Measurements from ENCODE around the gene ATF6. TPM values are rescaled to one million over a fixed set of nuclear protein-coding genes. Genes with fewer than 3 reads are reported as not detected.

The ATF6 gene
- total RNA-seq, 1 donor from 2014 or later = 38.2 TPM

- no peaks in the 10 kb centered on the region for H3K9me3 Mint-ChIP-seq (ENCODE audit: unreplicated experiment)
- no peaks in the 10 kb centered on the region for H3K36me3 Mint-ChIP-seq (ENCODE audit: low read depth, unreplicated experiment)
- peak; percentile 64 for TF ChIP-seq CTCF (IDR thresholded peaks at IDR 0.05; ENCODE audit: unreplicated experiment)
- H3K27me3 Mint-ChIP-seq (ENCODE audit: unreplicated experiment) = no peaks in the 10 kb centered on the region
- no peak overlapping the region for H3K27ac Mint-ChIP-seq (ENCODE audit: unreplicated experiment)
- H3K4me3 Mint-ChIP-seq (ENCODE audit: unreplicated experiment) = no peak overlapping the region
- DNase-seq (ENCODE audit: low spot score) = peak; percentile 32
- no peaks in the 10 kb centered on the region for H3K4me1 Mint-ChIP-seq (ENCODE audit: unreplicated experiment)
These were observed 139.3 kb downstream of the ATF6 start for GRCh38 chr1:161905269-161905884.

GRCh38 chr1:161907265-161907664, 141.1 kb downstream of the ATF6 start:
- no peaks in the 10 kb centered on the region for H3K36me3 Mint-ChIP-seq (ENCODE audit: low read depth, unreplicated experiment)
- H3K27ac Mint-ChIP-seq (ENCODE audit: unreplicated experiment) = no peak overlapping the region
- H3K27me3 Mint-ChIP-seq (ENCODE audit: unreplicated experiment) = no peaks in the 10 kb centered on the region
- H3K4me1 Mint-ChIP-seq (ENCODE audit: unreplicated experiment) = no peaks in the 10 kb centered on the region
- H3K4me3 Mint-ChIP-seq (ENCODE audit: unreplicated experiment) = no peak overlapping the region
- no peak for TF ChIP-seq CTCF (IDR thresholded peaks at IDR 0.05; ENCODE audit: unreplicated experiment)
- no peak for DNase-seq (ENCODE audit: low spot score)
- H3K9me3 Mint-ChIP-seq (ENCODE audit: unreplicated experiment) = no peaks in the 10 kb centered on the region

DNA sequence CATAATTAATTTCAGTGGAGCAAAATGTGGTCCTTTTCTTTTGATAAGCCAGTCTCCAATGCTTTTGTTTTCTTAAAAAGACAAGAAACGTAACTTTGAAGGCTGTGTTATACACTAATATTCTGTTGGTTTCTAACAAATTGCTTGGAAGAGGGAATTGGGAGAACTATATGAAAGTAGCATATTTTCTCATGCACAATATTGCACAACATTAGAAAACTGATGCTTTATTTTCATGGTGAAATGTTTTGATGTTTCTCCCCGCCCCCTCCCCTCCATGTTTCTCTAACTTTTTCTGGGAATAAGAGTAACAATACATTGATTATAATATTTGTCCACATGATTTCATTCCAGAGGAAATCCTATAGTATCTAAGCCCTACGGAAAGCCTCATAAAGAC, 142.1 kb downstream of the ATF6 start:
- no peak for TF ChIP-seq CTCF (IDR thresholded peaks at IDR 0.05; ENCODE audit: unreplicated experiment)
- H3K36me3 Mint-ChIP-seq (ENCODE audit: low read depth, unreplicated experiment) = no peaks in the 10 kb centered on the region
- no peaks in the 10 kb centered on the region for H3K4me1 Mint-ChIP-seq (ENCODE audit: unreplicated experiment)
- H3K9me3 Mint-ChIP-seq (ENCODE audit: unreplicated experiment) = no peaks in the 10 kb centered on the region
- no peak overlapping the region for H3K27ac Mint-ChIP-seq (ENCODE audit: unreplicated experiment)
- DNase-seq (ENCODE audit: low spot score) = no peak
- no peak overlapping the region for H3K4me3 Mint-ChIP-seq (ENCODE audit: unreplicated experiment)
- no peaks in the 10 kb centered on the region for H3K27me3 Mint-ChIP-seq (ENCODE audit: unreplicated experiment)

DNA sequence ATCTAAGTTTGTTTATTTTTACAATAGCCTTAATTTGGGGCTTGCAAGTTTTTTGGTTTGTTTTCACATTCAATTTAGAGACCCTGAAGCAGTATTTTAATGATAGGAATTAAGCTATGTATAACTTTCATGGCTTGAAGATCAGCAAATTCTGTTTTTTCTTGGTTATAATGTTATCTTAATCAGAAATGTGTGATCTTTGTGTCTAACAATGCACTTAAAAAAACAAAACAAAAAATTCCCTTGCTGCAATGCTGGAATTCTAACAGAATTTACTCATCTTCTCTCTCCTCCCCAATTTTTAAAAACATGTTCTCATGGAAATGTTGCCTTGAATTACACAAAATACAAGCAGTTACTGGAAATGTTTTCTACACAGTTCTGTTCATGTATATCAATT, 144.5 kb downstream of the ATF6 start:
- Mint-ChIP-seq H3K4me3 (ENCODE audit: unreplicated experiment) (no peak overlapping the region), H3K4me1 (ENCODE audit: unreplicated experiment) (no peaks in the 10 kb centered on the region), H3K27ac (ENCODE audit: unreplicated experiment) (no peak overlapping the region), H3K9me3 (ENCODE audit: unreplicated experiment) (no peaks in the 10 kb centered on the region), H3K27me3 (ENCODE audit: unreplicated experiment) (no peaks in the 10 kb centered on the region), H3K36me3 (ENCODE audit: low read depth, unreplicated experiment) (no peaks in the 10 kb centered on the region)
- DNase-seq (ENCODE audit: low spot score) = no peak
- TF ChIP-seq CTCF (IDR thresholded peaks at IDR 0.05; ENCODE audit: unreplicated experiment) = no peak

GRCh38 chr1:161913482-161914140, 147.5 kb downstream of the ATF6 start:
- no peak for TF ChIP-seq CTCF (IDR thresholded peaks at IDR 0.05; ENCODE audit: unreplicated experiment)
- Mint-ChIP-seq H3K27ac (ENCODE audit: unreplicated experiment) (no peak overlapping the region), H3K4me3 (ENCODE audit: unreplicated experiment) (no peak overlapping the region), H3K36me3 (ENCODE audit: low read depth, unreplicated experiment) (no peaks in the 10 kb centered on the region), H3K4me1 (ENCODE audit: unreplicated experiment) (no peaks in the 10 kb centered on the region), H3K9me3 (ENCODE audit: unreplicated experiment) (no peaks in the 10 kb centered on the region), H3K27me3 (ENCODE audit: unreplicated experiment) (no peaks in the 10 kb centered on the region)
- DNase-seq (ENCODE audit: low spot score) = no peak
